Activated CD8-positive, alpha-beta memory T cell treated with anti-CD3 and anti-CD28 coated beads for 36 hours (primary cell): Measurements from ENCODE around the gene TRIM44. TPM values are rescaled to one million over a fixed set of nuclear protein-coding genes. Genes with fewer than 3 reads are reported as not detected.
"Not testable (repeated sequence)": the region's sequence is repeated elsewhere in the genome, so short reads cannot be mapped to it uniquely, and the experiment has no call there.

ENCODE experiments used
- CTCF ChIA-PET: fragments of 350-600 bp; sonication (Branson Sonifier 250); formaldehyde crosslinking; loops from one replicate; lab custom pipeline; 2021; ENCODE audit warnings: antibody characterized with exemption; lab: Charles Lee
- POLR2A ChIA-PET: fragments of 350-600 bp; sonication (Branson Sonifier 250); formaldehyde crosslinking; loops from one replicate; lab custom pipeline; 2021; ENCODE audit warnings: antibody characterized with exemption; lab: Charles Lee
- total RNA-seq, 2 experiments: library from RNA; stranded (reverse); gene quantifications; one replicate each; pipeline ENCODE4 v1.2.3, GENCODE V29; 2021

TRIM44 gene
- total RNA-seq, 2 experiments from 2014 or later = 32.2 to 37.3 TPM

- CTCF ChIA-PET, POLR2A ChIA-PET: not testable (repeated sequence)
Measured at GRCh38 chr11:35778943-35779342, 116.4 kb downstream of the TRIM44 start.

GRCh38 chr11:35779409-35779808 is 116.8 kb downstream of the TRIM44 start:
- CTCF ChIA-PET = no interaction called here
- POLR2A ChIA-PET = no interaction called here

DNA sequence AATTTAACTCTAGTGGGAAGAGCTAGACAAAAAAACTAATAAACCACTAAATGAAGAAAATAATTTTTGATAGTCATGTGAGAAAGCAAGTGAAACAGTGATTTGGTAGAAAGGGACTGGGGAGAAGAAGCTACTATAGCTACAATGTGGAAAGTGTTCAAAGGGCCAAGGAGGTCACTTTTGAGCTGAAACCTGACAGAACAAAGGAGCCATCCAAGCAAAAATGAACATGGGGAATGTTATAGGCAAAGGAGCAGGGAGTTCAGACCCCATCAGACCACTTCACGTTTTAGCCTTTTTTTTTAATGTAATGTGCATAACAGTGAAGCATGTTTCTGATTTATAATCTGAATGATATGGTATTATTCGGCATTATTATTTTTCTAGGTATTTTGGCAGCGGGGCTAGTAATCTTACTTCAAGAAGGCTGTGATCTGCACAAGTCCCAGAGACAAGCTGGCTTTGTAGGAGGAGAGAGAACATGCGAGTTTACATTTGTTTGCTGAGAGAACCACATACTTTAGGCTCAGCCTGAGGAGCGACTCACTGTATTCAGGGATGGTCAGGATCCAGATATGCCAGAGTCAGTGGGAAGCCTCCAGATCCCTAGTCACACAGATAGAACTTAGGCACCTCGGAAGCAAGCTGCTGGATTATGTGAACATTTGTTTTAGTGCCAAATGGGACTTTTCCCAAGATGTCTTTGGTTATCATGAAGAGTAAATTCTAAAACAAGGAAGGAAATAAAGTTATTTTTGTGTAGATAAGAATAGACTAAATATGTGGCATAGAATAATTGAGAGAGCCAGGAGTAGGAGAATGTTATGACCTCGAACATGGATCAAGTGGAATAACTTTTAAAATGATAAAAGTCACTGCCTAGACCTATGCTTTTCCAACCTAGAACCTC is 118.6 kb downstream of the TRIM44 start:
- POLR2A ChIA-PET = no interaction called here
- CTCF ChIA-PET = no interaction called here

DNA sequence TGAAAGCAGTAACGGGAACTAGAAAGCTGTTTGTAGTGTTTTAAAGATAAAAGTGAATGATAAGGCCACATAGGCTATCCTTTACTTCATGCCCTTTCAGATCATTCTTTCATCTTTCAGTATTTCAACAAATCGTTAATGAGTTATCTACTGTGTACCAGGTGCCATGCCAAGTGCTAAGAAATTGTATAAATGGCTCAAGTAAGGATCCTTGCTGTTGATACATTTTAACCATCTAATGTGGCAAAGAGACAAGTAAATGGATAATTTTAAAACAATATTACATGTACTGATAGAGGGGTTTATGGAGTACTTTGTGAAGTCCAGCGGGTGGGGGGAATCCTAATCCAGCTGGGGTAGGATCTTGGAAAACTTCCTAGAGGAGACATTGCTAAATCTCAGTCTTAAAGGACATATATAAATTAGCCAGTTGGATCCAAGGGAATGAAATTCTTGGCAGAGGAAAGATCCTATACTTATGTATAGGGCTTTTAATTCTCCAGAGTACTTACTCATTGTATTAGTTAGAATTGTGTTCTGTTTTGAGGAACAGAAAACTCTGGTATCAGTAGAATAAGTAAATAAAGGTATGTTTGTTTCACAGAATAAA is 119.4 kb downstream of the TRIM44 start:
- ChIA-PET CTCF (no interaction called here), POLR2A (no interaction called here)

DNA sequence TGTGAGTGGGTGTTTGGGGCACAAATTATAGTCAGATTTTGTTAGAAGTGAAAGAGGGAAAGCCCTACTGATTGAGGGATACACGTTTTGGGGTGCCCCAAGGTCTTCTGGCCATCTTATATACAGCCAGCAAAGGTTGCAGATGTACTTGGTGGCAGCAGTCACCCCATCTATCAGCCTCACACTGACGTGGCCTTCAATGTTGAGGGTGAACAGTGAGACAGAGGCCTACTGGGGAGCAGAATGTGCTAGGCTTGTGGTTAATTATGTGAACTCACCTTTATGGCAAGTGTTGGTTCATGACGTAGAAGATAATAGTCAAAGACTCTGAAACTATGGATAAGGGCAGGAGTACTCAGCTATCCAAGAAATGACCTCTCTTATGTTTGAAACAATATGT is 121.2 kb downstream of the TRIM44 start:
- ChIA-PET POLR2A (no interaction called here), CTCF (no interaction called here)

DNA sequence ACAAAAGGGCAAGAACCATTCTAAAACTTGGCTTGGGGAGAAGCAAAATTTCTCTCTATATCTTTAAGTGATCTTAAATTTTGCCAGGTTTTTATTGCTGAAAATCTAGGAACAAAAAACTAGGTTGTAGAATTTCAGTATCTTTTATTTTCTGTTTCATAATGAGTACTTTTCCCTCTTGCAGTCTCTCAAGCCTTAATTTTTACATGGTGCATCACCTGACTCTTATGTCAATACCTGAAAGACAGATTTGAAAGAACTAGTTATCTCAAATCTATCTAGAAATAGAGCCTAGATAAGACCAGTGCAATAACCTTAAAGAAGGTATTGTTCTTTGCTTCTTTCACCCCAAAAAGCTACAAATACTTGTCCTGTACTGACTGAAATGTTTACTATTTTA is 122.1 kb downstream of the TRIM44 start:
- CTCF ChIA-PET = no interaction called here

DNA sequence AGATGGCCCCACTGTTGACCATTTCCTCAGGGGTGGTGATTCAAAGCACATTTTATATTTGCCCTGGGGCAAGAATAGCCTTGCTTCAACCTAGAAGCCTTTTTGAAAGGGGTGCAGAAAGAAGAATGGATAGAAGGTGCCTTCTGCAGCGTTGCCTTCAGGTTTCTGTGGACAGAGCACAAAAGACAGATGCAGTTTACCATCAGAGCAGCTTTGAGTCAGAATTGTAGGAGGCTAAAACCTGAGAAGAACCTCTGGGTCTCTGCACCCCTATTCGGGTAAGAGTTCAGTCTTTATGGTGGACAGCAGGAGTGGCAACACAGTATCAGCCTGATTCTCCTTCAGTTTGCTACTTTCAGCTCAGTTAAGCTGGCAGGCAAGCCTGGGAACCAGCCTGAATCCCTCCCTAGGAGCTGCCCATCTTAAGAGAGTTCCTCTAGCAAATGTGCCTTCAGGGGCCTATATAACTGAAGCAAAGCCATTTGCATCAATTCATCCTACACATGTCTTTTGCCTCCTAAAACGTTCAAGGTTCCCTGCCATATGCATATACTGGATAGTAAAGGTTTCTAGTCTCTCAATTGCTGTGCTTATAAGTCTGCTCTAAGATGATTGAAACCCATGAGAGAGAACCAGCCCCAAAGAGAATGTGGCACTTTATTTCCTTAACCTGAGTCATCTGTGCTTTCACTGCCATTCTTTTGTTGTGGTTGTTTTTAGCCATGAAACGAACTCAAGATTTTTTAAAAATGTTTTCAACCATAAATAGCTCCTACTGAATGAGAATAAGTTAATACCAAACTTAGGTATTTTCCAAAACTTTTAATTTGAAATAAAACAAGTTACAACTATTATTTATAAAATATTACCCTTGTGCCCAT is 123.0 kb downstream of the TRIM44 start:
- ChIA-PET CTCF (no interaction called here), POLR2A (no interaction called here)

More for the DNA sequence above, 122.1 kb downstream of the TRIM44 start:
- POLR2A ChIA-PET = no interaction called here

- POLR2A ChIA-PET = no interaction called here
- CTCF ChIA-PET = no interaction called here
Measured at GRCh38 chr11:35786188-35786587, 123.6 kb downstream of the TRIM44 start.

GRCh38 chr11:35787013-35787504 is 124.5 kb downstream of the TRIM44 start:
- ChIA-PET CTCF (no interaction called here), POLR2A (no interaction called here)

GRCh38 chr11:35787626-35788025 is 125.1 kb downstream of the TRIM44 start:
- ChIA-PET POLR2A (no interaction called here), CTCF (no interaction called here)

DNA sequence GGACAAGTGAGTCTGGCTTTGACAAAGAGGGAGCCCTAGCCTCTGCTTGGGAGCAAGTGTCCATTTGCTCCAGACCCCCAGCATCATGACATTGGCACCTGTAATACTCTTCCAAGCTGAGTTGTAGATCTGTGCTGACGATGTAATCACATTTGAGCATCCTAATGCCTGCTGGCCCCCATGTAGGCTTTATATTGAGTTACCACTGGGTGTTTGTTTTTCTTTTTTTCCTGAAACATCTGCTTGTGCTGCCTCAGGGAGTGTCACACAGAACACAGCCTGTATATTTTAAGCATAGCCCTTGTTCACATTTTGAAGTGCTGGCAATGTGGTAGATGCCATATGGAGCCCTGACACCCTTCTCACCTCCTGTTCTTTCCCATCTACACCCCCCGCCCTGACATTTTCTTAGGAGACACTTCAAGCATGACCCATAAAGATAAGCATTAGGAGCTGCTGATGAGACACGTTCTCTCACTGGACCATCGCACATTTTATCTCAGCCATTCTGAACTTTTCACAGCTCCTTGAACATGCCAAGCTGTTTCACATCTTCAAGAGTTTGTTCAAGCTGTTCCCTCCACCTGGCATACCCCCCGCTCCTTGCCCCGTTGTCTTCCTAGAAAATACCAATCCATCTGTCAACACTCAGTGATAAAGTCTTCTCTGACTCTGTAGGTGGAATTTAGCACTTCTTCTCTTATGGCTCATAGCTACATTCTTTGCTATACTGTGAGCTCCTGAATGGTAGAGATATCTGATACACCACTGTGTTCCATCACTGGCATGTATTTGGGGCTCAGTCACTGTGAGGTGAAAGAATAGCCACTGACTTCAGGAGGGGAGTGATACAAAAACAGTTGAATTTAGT is 128.7 kb downstream of the TRIM44 start:
- POLR2A ChIA-PET = no interaction called here
- CTCF ChIA-PET = no interaction called here

- ChIA-PET CTCF (no interaction called here), POLR2A (no interaction called here)
Measured at GRCh38 chr11:35792148-35792845, 129.7 kb downstream of the TRIM44 start.

DNA sequence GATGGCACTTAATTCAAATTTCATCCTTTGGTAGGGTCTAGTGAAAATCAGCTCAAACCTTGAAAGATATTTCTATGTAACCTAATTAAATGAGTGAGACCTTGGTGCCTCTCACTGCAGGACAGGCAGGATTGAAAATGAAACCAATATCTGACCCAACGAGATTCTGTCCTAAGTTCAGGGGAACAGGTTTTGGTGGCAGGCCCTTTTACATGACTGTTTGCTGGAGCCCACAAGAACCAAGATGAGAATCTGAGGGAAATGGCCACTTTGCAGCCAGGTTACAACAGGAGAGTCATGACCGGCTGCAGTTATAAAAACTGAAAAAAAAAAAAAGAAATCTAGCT is 130.2 kb downstream of the TRIM44 start:
- CTCF ChIA-PET = no interaction called here
- POLR2A ChIA-PET = no interaction called here

DNA sequence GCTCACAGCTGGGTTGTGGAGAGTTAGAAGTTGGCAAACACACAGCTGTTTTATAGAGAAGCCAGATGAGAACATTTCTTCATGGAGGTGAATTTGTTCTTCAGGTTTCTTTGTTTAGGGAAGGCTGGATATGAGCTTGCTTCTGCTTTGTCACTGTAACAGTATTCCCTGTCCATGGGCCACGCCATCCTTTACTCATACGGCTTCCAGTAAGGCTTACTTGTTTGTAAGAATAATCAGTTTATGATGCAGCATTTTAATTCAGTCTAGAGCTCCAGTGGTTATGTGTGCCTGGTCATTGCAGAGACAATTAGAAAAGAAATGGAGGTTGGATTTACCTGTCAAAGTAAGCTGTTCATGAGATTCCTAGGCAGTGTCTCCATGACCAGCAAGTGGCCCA is 131.8 kb downstream of the TRIM44 start:
- POLR2A ChIA-PET = no interaction called here

DNA sequence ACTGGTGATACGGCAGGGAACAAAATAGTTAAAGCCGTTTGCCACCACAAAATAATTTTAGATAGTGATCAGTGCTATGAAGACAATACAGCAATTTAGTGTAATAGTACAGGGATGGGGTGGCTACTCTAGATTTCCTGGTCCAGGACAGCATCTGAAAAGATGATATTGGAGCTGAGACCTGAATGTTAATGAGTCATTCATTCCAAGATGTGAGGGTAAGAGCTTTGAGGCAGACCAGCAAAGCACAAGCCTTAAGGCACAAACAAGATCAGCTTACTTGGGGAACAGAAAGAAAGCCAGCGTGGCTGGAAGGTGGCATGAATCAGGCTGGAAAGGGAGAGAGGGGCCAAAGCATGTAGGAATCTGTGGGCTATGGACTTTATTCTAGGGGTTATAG is 132.3 kb downstream of the TRIM44 start:
- ChIA-PET CTCF (no interaction called here), POLR2A (no interaction called here)

More for the DNA sequence above, 131.8 kb downstream of the TRIM44 start:
- CTCF ChIA-PET = no interaction called here

DNA sequence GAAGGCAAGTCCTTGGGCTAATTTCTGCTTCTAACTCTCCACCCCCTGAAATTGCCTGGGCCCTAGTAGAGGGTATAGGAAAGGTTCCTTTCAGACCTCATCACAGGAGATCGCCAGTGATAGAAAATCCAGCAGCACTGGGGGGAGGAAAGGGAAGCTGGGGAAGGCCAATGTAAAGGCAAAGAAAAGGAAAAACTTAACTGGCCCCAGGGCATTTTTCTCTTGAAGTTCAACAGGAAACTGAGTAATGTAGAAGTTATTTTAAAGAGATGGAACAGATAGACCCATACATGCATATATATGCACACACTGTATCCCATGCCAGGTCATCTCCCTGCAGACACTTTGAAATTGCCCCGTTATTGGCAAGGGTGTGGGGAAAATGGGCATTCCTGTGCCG is 134.0 kb downstream of the TRIM44 start:
- POLR2A ChIA-PET = no interaction called here
- CTCF ChIA-PET = interaction anchor here (1.6 kb wide), 1 partner anchor 25 kb away, joined by 6 read pairs; no protein-coding TSS in a partner anchor

GRCh38 chr11:35798423-35798822 is 135.8 kb downstream of the TRIM44 start:
- POLR2A ChIA-PET = no interaction called here

DNA sequence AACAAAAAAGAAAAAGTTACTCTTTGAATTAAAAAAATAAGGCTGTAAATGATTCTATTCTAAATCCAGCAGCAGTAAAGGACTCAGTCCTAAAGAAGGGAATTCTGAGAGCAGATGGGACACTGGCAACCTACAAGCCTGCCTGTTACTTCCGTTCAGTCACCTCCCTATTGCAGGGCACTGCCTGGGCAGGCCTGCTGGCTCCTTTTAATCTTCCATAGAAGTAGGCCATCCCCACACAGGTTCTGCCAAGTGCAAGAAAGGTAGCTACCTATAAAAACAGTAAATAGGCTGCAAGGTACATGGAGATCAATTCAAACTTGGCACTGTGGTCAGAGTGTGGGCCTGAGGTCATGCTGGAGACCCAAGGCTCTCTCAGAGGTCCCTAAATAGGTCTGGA is 136.4 kb downstream of the TRIM44 start:
- ChIA-PET CTCF (no interaction called here), POLR2A (no interaction called here)

More at GRCh38 chr11:35798423-35798822, 135.8 kb downstream of the TRIM44 start:
- CTCF ChIA-PET = no interaction called here
